GM18858 (cell line): ENCODE results near the gene NPAS2.

Experiments
- ATAC-seq: cut with Tn5 transposase; IDR thresholded peaks from one replicate; pipeline ENCODE4 v1.9.1; 2021; ENCODE audit not compliant: unreplicated experiment

The NPAS2 gene

DNA sequence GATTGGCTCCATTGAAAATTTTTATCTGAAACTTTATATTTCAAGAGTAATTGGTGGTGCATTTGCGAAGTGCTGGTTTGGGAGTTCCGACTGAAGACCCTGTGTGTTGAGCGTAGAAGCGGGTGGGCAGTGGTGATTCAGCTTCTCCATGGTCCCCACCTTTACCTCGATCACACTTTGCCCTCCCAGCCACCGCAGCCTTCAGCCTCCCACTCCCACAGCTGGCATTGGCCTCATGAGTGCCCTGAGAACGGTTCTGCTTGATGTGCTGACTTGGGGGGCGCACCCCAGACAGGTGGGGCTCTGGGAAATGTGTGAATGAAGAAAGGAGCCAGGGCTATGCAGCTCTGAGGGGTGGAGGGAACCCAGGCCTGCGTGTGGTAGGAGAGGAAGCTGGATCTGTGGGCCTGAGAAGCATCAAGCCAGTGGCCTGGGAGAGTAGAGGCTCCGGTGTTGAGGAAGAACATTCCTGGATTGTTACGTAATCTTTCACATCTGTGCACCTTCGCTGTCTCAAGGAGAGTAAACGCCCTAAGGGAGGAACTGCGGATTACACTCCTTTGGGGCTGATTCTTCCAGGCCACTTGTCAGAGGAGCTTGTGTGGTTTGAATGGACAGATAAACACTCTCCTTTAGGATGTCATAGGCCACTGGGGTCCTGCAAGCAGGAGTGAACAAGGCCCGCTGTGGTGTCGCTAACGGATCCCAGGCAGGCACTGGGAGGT is 83.8 kb downstream of the NPAS2 start:
- no peak for ATAC-seq

DNA sequence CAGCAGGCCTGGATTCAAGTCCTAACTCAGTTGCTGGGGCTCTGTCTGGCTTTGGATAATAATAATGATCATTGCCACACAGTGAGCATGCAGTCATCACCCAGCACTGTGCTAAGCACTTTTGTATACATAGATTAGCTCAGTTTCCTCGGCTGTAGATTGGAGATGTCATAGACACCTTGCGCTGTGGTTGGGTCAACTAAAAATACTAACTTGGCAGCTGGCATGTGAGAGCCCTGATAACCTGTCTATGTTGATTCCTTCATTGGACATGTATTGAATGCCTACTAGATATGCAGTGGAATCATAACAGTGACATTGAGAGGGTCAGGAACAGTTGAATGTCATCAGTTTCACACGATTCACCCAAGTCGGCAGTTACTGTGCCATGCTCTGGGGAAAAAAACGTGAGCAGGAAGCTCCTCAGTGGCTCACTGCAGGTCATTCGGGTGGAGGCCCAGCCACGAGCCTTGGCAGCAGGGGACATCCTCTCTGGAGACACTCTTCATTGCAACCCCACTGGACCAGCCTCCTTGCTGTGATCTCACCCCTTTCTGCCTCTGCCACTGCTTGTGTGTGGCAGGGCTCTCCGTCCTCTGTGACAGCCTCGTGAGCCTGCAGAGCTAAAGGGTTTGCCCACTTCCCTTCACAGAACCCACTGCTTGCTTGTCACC is 85.3 kb downstream of the NPAS2 start:
- no peak for ATAC-seq

DNA sequence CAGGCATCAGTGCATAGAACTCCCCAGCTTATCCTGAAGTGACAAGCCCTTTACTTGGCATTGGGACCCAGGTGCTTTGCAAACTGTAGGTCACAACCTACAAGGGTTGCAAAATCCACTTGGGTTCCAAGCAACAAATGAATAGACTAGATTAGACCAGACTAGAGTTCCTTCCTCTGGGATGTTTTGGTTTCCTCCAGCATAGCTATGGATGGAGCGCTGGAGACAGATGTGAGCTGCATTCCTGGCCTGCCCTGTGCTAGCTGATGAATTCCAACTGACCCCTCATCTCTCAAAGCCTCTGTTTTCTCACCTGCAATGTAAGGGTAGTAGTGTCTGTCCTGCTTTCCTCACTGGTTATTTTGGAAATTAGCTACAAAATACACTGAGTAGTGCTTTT is 86.2 kb downstream of the NPAS2 start:
- ATAC-seq = no peak

DNA sequence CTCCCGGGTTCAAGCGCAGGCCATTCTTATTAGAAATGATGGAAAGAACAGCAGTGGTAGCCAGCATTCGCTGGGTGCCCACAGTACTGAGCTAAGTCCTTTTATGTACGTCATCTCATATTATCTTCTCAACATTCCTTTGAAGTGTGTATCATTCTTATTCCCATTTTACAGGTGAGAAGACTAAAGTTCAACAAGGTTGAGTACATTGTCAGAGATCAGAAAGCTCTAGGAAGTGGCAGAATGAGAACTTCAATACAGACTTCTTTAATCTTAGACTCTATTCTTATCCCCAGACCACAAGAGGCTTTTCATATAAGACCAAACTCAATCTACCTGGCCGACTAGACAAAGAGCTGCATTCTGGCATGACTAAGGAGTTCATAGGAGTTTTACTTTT is 86.7 kb downstream of the NPAS2 start:
- ATAC-seq = no peak

DNA sequence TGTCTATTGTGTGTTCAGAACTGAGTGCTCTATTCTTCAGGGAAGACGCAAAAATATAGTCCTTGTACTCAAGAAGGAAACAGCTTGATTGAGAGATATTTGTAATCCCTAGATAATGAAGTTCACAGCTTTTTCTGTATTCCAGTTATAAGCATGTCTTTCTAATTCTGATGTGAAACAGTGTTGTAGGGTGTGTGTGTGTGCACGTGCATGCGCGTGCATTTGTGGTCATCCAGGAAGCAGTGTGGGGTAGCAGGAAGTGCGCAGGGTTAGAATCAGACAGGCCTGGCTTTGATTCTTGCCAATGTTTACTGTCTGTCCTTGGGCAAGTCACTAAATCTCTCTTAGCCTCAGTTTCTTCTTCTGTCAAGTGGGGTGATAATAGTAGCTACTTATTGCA is 87.9 kb downstream of the NPAS2 start:
- ATAC-seq = no peak

DNA sequence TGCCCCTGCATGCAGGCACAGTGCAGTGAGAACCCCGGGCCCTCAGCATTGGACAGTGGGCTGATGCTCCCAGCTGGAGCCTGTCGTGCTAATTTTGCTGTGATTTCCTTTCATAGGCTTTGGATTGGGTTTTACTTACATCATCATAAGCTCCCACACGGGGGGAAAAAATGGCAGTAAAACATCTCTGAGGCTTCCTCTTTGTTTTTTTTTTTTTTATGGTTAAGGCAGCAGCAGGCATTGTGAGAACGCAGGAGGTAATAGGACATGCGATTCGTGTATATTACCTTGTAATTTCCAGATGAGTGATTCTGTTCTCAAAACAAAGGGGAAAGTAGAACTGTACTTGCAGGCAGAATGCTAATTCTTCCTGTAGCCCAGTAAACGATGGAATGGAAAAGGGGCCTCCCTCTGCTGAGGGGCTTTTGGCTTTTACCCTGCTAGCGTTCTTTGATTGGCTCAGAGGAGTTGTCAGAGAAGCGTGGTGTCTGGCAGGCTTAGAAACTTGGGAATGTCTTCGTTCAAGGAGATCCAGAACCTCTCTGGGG is 89.7 kb downstream of the NPAS2 start:
- no peak for ATAC-seq

DNA sequence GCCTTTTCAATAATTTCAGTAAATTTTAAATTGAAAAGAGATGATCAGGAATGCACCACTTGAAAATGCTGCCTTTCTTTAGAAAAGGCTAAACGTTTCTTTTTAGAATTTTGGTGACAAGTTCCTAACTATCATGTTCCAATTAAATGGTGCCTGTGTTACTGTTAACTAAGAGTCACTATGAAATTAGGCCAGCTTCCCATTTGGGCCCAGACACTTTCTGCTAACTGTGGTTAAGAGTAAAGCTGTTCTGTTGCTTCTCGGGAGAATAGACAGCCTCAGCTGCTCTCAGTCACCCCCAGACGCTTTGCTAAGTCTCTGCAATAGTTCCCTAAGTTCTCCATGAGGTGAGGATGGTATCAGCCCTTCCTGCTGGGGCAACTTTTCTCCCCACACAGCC is 90.2 kb downstream of the NPAS2 start:
- ATAC-seq = no peak

DNA sequence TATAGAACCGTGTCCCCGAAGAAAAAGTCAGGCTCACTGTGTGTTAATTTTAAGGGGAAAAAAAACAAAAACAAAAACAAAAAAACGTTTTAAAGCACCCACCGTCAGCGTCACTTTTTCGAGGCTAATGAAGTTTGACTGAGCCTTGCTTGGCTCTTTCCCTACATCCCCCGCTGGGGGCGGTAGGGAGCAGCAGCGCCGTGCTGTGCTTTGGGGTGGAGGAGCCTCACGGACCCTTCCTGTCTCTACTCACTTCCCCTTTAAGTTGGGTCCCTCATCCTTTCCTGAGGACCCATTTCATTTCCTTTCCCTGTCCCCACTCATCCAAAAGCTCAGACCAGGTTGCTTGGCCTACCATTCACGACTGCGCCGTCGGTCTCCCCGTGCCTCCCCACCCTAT is 99.4 kb downstream of the NPAS2 start:
- no peak for ATAC-seq

DNA sequence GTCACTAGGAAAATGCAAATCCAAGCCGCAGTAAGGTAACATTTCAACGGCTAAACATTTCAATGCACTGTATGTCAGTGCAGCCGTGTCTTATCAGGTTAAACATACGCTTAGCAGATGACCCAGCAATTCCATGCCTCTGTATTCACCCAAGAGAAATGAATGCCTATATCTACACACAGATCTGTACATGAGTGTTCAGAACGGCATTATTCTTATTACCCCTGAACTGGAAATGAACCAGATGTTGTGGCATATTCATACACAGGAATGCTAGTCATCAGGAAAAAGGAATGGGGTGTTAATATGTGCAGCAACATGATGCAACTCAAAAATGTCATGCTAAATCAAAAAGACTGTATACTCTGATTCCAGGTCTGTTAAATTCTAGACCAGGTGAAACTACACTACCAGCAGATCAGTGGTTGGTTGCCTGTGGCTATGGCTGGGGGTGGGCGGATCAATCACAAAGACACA is 101.8 kb downstream of the NPAS2 start:
- no peak for ATAC-seq

DNA sequence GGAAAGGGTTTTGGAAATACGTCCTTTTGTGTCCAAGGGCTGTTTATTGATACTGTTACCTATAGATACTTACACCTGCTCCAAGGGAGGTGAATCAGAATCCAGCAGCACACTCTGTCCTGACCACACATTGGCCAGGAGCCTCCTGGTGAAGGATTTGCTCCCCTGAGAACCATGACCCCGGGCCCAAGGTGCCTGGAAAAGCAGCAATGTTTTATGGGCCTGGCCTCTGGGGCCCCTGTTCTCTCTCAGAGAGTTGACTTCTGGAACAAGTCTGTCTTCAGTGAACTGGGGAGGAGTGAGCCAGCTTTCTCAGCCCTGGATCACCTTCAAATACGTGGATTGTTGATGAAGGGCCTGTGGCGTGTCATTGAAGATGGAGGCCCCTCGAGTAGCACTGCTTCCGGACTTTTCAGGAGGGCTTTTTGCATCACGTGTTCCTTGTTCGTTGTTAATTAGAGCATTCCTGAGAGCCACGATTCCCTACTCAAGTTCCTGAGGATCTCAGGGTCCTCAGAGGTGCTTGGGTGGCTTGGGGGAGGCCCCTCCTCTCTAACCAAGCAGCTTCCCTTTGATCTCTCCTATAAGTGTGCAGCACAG is 103.6 kb downstream of the NPAS2 start:
- ATAC-seq = no peak

DNA sequence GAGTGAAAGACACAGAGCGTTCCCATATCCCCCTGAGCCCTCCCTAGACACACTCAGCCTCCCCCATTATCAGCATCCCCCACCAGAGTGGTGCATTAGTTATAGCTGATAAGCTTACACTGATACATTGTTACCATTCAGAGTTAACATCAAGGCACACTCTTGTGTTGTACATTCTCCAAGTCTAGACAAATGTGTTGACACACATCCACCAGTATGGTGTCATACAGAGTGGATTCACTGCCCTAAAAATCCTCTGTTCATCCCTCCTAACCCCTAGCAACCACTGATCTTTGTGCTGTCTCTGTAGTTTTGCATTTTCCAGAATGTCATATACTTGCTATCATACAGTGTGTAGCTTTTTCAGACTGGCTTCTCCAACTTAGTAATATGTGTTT is 104.2 kb downstream of the NPAS2 start:
- ATAC-seq = no peak

DNA sequence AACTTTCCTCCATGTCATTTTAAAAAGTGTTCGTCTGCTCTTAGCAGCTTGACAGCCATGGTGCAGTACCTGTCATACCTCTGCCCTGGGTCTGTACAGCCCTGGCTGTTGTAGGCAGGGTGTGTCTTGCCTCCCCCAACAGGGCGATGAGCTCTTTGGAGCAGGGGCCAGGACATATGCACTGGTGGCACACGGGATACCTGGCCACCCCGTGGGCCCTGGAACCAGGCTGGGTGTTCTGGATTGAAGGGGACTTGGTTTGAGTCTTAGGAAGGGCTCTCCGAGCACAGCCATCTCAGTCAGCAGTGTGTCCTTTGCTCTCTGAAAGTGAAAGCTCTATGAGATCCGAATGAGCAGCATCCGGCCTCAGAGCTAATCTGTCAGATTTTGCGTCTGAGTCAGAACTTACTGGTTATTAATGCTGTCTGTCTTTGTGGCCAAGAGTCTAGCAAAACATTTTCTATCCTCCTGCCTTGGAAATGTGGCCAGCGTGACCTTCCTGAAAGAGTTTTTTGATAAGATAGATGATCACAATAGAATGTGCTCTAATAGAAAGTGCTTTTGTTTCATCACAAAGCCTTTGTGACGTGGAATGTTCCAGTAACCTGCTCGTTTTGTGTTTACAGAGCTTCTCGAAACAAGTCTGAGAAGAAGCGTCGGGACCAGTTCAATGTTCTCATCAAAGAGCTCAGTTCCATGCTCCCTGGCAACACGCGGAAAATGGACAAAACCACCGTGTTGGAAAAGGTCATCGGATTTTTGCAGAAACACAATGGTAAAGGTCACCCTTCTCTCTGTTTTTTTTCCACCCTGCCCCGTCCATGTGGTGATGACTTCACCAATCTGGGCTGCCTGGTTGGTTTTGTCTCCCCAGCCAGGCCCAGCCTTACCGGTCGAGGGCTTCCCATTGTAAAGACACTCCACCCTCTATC is 104.8 kb downstream of the NPAS2 start:
- no peak for ATAC-seq

DNA sequence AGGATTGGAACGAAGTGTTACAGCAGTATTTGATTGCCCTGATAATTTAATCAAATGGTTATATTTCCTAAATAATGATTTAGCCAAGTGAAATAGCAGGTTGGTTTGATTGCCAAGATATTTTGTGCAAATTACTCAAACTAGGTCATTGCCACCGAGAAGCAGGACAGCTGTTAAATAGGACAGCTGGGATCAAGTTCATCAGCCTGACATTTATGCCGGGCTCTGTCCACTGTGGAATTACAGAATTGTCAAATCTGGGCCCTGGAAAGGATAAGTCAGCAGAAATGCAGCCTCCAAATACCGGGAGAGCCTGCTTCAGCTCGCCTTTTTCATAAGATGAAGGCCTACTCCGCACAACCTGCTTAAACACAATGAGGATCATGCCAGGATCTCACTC is 108.3 kb downstream of the NPAS2 start:
- no peak for ATAC-seq

DNA sequence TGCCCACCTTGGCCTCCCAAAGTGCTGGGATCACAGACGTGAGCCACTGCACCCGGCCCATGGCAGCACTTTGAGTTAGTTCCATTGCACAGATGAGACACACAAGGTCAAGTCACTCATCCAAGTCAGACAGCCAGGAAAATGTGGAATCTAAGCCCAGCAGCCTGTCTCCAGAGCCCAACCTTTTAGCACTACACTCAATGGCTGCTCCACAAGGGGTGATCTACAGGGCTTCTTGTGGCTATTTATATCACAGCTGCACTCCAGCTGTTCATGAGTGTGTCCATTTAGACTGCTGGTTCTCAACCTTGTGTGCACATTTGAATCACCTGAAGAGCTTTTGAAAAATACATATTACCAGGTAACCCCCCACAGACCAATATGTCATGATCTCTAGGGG is 109.2 kb downstream of the NPAS2 start:
- no peak for ATAC-seq

DNA sequence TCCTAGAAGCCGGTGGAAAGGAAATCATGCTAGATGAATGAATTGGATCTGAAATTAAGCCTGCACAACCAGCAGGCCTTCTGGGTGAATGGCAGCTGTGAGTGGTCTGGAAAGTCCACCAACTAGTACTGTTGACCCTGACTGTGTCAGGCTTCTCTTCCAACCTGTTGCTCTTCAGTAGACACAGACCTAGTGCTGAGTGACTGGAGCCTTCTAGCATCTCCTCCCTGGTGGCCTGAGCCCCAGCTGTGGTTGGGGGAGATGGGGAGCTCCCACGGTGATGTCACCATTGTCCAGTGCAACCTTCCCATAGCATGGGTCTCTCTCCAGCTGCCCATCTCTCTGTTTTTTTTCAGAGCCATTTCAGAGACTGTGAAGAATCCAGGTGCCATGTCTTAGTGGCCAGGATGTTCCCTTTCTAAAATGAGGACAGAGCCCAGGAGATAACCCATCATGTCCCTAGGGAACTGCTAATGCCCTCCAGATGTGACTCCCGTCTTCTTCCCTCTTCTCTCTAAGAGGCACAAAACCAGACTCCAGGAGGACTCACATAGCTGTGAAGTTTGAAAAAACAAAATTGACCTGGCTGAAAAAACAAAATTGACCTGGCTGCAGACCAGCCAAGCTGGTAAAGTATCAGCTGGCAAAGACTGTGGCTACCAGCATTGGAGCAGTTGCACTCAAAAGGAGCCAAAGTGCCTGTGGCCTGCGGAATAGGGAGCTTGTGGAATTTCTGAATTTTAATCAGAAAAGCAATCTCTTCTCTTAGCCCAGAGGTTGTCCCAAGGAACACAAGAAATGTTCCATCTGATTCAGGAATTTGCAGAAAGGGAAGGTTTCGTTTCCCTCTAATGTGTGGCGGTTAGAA is 114.8 kb downstream of the NPAS2 start:
- no peak for ATAC-seq

DNA sequence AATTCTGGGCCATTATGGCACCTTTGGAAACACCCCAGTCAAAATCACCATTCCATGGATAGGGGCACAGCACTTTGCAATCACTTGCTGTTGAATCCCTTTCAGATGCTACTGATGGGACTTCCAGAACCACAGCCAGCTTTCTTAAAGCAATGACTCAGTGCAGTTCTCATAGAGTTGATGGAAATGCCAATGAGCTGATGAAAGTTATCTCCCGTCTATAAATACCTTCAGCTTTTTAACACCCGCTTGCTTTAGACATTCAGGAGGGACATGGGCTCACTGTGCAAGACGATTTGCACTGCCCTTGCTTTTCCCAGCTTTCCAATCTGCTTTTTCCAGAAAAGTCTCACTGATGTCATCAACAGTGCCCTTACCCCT is 115.4 kb downstream of the NPAS2 start:
- ATAC-seq = no peak

DNA sequence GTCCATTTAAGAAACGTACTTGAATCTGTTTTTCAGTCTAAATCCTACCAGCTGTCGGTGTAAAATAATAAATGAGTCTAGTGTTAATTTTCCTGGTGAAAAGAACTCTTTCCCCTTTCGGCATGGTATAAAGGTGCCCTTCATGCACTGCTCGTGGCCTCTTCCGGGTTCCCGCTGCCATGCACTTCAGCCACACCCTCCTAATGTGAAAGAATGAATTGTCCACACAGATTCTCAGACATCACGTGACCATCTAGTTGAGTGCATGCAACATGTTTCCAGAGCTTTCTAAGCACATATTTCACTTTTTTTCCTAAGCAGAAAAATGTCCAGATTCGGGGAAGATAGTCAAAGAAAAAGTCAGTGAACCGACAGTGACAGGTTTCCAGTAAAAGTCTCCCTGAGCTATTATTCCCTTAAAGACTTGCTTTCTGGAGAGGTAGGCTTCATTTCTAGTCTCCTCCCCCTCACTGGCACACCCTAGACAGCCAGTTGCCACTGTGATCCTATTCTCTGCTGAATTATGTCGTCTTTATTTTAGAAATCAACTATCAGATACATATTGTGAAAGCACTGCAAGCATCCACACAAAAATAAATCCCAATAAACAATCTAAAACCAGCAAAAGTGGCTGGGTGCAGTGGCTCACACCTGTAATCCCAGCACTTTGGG is 116.3 kb downstream of the NPAS2 start:
- no peak for ATAC-seq

DNA sequence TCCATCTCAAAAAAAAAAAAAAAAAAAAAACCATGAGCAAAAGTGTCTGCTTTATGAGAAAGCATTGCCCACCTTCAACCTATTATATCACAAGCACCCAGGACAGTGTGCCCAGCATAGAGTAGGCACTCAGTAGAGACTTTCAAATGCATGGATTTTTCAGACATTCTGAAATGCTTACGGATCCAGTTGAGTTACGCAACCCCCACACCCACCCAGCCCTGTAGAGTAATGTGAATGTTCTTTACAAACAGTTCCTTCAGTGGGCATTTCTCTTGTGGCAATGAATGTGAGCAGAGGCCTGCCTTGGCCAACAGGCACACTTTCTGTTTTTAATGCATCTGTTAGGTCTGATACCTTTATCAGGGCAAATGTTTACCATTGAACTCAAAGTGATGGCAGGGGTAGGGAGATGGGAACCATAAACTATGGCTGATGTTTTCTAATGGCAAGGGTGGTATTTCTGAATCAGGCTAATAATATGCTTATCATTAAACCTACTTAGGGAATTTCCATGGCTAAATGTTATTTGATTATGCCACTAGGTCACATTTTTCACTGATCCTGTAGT is 117.1 kb downstream of the NPAS2 start:
- ATAC-seq = no peak
